ENCODE results near the gene TTF2. TPM values are rescaled to one million over a fixed set of nuclear protein-coding genes. Genes with fewer than 3 reads are reported as not detected.

Gene TTF2
- 17.8 to 25.1 TPM (median 22.1 TPM) in 5 replicates for total RNA-seq (2022; extraction: Qiagen RNA extraction)

GRCh38 chr1:117059678-117060440 is at the start of gene TTF2:
TSS of gene TTF2 (plus strand) at chr1:117060326. CDS start at chr1:117060347, 21 bp downstream.

DNA sequence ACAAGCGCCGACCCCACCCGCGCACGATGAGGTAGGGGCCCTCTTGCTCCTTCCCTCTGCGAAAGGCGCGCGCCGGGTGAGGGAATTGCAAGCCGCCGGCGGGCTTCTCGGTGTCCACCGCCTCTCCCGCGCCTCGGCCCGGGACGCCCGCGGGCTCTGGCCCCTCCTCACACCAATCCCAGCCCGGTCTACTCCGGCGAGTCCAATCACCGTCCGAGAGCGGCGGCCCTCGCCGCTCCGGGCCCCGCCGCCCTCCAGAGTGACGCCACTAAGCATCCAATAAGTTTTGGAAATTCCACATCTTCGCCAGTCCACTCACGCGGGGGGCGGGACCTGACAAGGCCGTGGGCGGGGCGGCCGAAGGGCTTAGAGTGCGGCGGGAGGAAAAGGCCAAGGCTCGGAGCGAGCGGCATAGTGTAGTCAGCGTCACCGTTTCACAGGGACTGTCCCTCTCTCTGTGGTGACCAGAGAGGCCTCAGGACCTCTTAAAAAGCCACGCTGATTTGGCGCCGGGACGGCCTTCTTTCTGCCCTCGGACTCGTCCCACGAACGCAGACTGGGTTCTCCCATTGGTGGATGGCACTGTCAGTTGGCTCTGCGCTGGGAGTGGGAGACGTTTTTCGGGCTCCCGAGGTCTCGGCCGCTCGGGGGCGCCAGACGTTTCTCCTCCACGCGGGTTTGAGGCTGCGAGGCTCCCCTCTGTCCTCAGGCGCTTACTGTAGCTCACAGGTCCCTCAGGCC is 61.6 kb downstream of the TTF2 start, which contains the start of gene TRIM45:
Gene TRIM45 (minus strand): TSS at position 161 of the 741 bp plus-strand sequence. CDS start 548 bp downstream, outside the sequence.

Other genes with a start within 250 kb of the TTF2 start
- 13.8 to 15.7 TPM (median 14.5 TPM) in 5 replicates for gene PTGFRN, start 150.4 kb upstream of the TTF2 start, total RNA-seq (2022; extraction: Qiagen RNA extraction)
- 0.14 to 0.58 TPM (median 0.49 TPM) in 5 replicates for gene CD101, start 58.6 kb upstream of the TTF2 start, total RNA-seq (2022; extraction: Qiagen RNA extraction)
- gene TRIM45, start 61.4 kb downstream of the TTF2 start, total RNA-seq (2022; extraction: Qiagen RNA extraction) = 0.86 to 1.2 TPM (median 1.1 TPM) in 5 replicates
- gene VTCN1, start 150.6 kb downstream of the TTF2 start, total RNA-seq (2022; extraction: Qiagen RNA extraction) = 0.04 to 0.07 TPM (median 0.05 TPM) in 4 of 5 replicates, not detected in the other

Measured in A549 treated with dexamethasone at 1 μM for 4 hours (cell line).